HEK293T (cell line): ENCODE results near the gene MYO9A.

Source experiments
- CTCF ChIA-PET: fragments of 350-600 bp; formaldehyde crosslinking; extraction: SDS; loops from one replicate; lab custom pipeline; 2021; ENCODE audit warnings: antibody characterized with exemption, inconsistent platforms; lab: Yijun Ruan, JAX
- POLR2A ChIA-PET: fragments of 350-600 bp; formaldehyde crosslinking; extraction: SDS; loops from one replicate; lab custom pipeline; 2020; ENCODE audit warnings: antibody characterized with exemption, inconsistent platforms; lab: Yijun Ruan, JAX
- DNase-seq: peaks from one replicate; pipeline ENCODE4 v3.0.0; 2012; ENCODE audit warnings: mixed read lengths; ENCODE audit errors: extremely low spot score
- ARNT ChIP-seq: fragments of 450-650 bp; IDR thresholded peaks from 2 replicates; pipeline ENCODE4 v1.6.1; 2017; ENCODE audit warnings: mild to moderate bottlenecking
- BHLHE40 ChIP-seq: fragments of 450-650 bp; IDR thresholded peaks from 2 replicates; pipeline ENCODE4 v1.6.1; 2016; ENCODE audit warnings: mild to moderate bottlenecking, moderate library complexity, borderline replicate concordance
- CTBP1 ChIP-seq: fragments of 450-650 bp; IDR thresholded peaks from 2 replicates; pipeline ENCODE4 v1.6.1; 2016; ENCODE audit warnings: borderline replicate concordance
- ELF4 ChIP-seq: fragments of 450-650 bp; IDR thresholded peaks from 2 replicates; pipeline ENCODE4 v1.6.1; 2017; ENCODE audit warnings: antibody characterized with exemption
- FOXA1 ChIP-seq: fragments of 450-650 bp; IDR thresholded peaks from 2 replicates; pipeline ENCODE4 v1.6.1; 2016; ENCODE audit warnings: mild to moderate bottlenecking
- FOXK2 ChIP-seq: fragments of 450-650 bp; IDR thresholded peaks from 2 replicates; pipeline ENCODE4 v1.6.1; 2016; ENCODE audit warnings: mild to moderate bottlenecking
- FOXM1 ChIP-seq: fragments of 450-650 bp; IDR thresholded peaks from 2 replicates; pipeline ENCODE4 v1.6.1; 2017; ENCODE audit warnings: mild to moderate bottlenecking, borderline replicate concordance
- HDGF ChIP-seq: fragments of 450-650 bp; IDR thresholded peaks from 2 replicates; pipeline ENCODE4 v1.6.1; 2017; ENCODE audit warnings: antibody characterized with exemption, borderline replicate concordance
- L3MBTL2 ChIP-seq: fragments of 450-650 bp; conservative IDR thresholded peaks from 2 replicates; pipeline ENCODE4 v1.6.1; 2016; ENCODE audit warnings: mild to moderate bottlenecking
- LEF1 ChIP-seq: fragments of 450-650 bp; IDR thresholded peaks from 2 replicates; pipeline ENCODE4 v1.6.1; 2017; ENCODE audit warnings: mild to moderate bottlenecking, borderline replicate concordance
- NFRKB ChIP-seq: fragments of 450-650 bp; IDR thresholded peaks from 2 replicates; pipeline ENCODE4 v1.6.1; 2016; ENCODE audit warnings: mild to moderate bottlenecking, moderate library complexity
- PKNOX1 ChIP-seq: fragments of 450-650 bp; IDR thresholded peaks from 2 replicates; pipeline ENCODE4 v1.6.1; 2016
- SP1 ChIP-seq: fragments of 450-650 bp; IDR thresholded peaks from 2 replicates; pipeline ENCODE4 v1.6.1; 2017
- SUZ12 ChIP-seq: fragments of 450-650 bp; IDR thresholded peaks from 2 replicates; pipeline ENCODE4 v1.6.1; 2016; ENCODE audit warnings: mild to moderate bottlenecking
- TARDBP ChIP-seq: fragments of 450-650 bp; IDR thresholded peaks from 2 replicates; pipeline ENCODE4 v1.6.1; 2016
- ZNF384 ChIP-seq: fragments of 450-650 bp; IDR thresholded peaks from 2 replicates; pipeline ENCODE4 v1.6.1; 2016

Gene MYO9A

GRCh38 chr15:71893691-71894090, 224.3 kb downstream of the MYO9A start:
- POLR2A ChIA-PET: no interaction called here
- TF ChIP-seq ZNF384 (no peak), FOXM1 (no peak), ELF4 (no peak), HDGF (no peak), SP1 (no peak)
- CTCF ChIA-PET: no interaction called here
- no peak for DNase-seq

GRCh38 chr15:71892335-71892734, 225.6 kb downstream of the MYO9A start:
- DNase-seq: no peak
- ChIA-PET CTCF (no interaction called here), POLR2A (no interaction called here)
- TF ChIP-seq PKNOX1 (no peak), BHLHE40 (no peak), SP1 (no peak), SUZ12 (no peak), LEF1 (no peak), HDGF (no peak), TARDBP (no peak), ELF4 (no peak), FOXA1 (no peak), FOXM1 (no peak), FOXK2 (no peak), L3MBTL2 (no peak), NFRKB (no peak)

GRCh38 chr15:71891026-71891425, 226.9 kb downstream of the MYO9A start:
- TF ChIP-seq CTBP1 (no peak), PKNOX1 (no peak), HDGF (no peak), SP1 (no peak), ARNT (no peak), NFRKB (no peak), BHLHE40 (no peak), L3MBTL2 (no peak), FOXM1 (no peak), ZNF384 (no peak), FOXA1 (no peak), SUZ12 (no peak), FOXK2 (no peak), LEF1 (no peak), TARDBP (no peak), ELF4 (no peak)
- DNase-seq: no peak
- ChIA-PET POLR2A (no interaction called here), CTCF (no interaction called here)

DNA sequence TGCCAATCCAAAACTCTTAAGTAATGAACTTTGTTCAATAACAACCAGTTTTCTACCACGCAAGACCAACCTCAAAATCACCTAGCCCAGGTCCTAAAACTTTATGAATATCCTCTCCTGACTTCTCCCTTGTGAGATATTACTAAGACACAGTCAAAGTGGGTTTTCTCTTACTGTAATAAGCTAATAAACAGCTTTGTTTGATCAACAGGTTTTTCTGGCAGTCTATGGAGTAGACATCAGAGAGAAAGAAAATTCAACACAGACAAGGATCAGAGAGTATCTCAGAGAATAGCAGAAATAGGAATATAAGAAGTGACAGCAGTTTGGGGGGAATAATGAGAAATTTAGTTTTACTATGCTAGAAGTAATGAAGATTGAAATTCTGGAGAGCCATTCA, 228.0 kb downstream of the MYO9A start:
- ChIA-PET POLR2A (no interaction called here), CTCF (no interaction called here)
- TF ChIP-seq ARNT (no peak), FOXM1 (no peak), CTBP1 (no peak), TARDBP (no peak), BHLHE40 (no peak), SP1 (no peak), NFRKB (no peak), ELF4 (no peak), SUZ12 (no peak), ZNF384 (no peak), FOXA1 (no peak), HDGF (no peak), FOXK2 (no peak), PKNOX1 (no peak), L3MBTL2 (no peak)
- no peak for DNase-seq

GRCh38 chr15:71889385-71889784, 228.6 kb downstream of the MYO9A start:
- ChIA-PET POLR2A (no interaction called here), CTCF (no interaction called here)
- TF ChIP-seq BHLHE40 (no peak), NFRKB (no peak), FOXA1 (no peak), FOXM1 (no peak), CTBP1 (no peak), FOXK2 (no peak)
- no peak for DNase-seq

- DNase-seq: no peak
- POLR2A ChIA-PET: no interaction called here
- TF ChIP-seq FOXA1: no peak
- TF ChIP-seq HDGF: no peak
- no peak for TF ChIP-seq CTBP1
- no peak for TF ChIP-seq SUZ12
- no peak for TF ChIP-seq FOXK2
- no peak for TF ChIP-seq ELF4
- no peak for TF ChIP-seq ARNT
- TF ChIP-seq L3MBTL2: no peak
- TF ChIP-seq PKNOX1: no peak
- CTCF ChIA-PET: no interaction called here
Measured at GRCh38 chr15:71888797-71889196, 229.2 kb downstream of the MYO9A start.
